Naive thymus-derived CD4-positive, alpha-beta T cell (primary cell): ENCODE measurements around the gene TRPM5. TPM values are rescaled to one million over a fixed set of nuclear protein-coding genes. Genes with fewer than 3 reads are reported as not detected.

ENCODE experiments used
- ATAC-seq: fragments of 150-1000 bp; cut with Tn5 transposase; 2 replicates; pipeline ENCODE4 v1.10.0; 2021; ENCODE audit warnings: mild to moderate bottlenecking, moderate library complexity
- CTCF ChIA-PET: fragments of 350-600 bp; sonication (Branson Sonifier 250); formaldehyde crosslinking; loops from one replicate; lab custom pipeline; 2021; ENCODE audit warnings: antibody characterized with exemption; lab: Charles Lee
- POLR2A ChIA-PET: fragments of 350-600 bp; sonication (Branson Sonifier 250); formaldehyde crosslinking; loops from one replicate; lab custom pipeline; 2021; ENCODE audit warnings: antibody characterized with exemption, inconsistent platforms; lab: Charles Lee
- DNase-seq, 9 donors: peaks; one replicate each; pipeline versions ENCODE4 v3.0.0 to v3.0.0-alpha.2; 2020 to 2022; ENCODE audit warnings: mixed read lengths in 1 of 9
- H3K27ac ChIP-seq: one replicate; pipeline ENCODE4 v1.7.0; 2013; ENCODE audit warnings: mild to moderate bottlenecking, low read depth, low read length, moderate library complexity
- H3K27me3 ChIP-seq, 2 donors: one replicate each; pipeline ENCODE4 v1.7.0; 2013; ENCODE audit warnings: low read length in 2 of 2, mild to moderate bottlenecking in 2 of 2, moderate library complexity in 2 of 2; ENCODE audit not compliant: control insufficient read depth in 2 of 2, insufficient read depth in 2 of 2
- H3K36me3 ChIP-seq, 3 experiments: 1 replicate in 2 of 3; 2 replicates in 1 of 3; pipeline ENCODE4 v1.7.0; 2013; ENCODE audit warnings: low read length in 3 of 3, mild to moderate bottlenecking in 3 of 3, moderate library complexity in 1 of 3; ENCODE audit not compliant: insufficient read depth in 3 of 3, control insufficient read depth in 2 of 3
- H3K4me1 ChIP-seq, 2 donors: one replicate each; pipeline ENCODE4 v1.7.0; 2013; ENCODE audit warnings: low read length in 2 of 2, mild to moderate bottlenecking in 2 of 2, moderate library complexity in 1 of 2; ENCODE audit not compliant: control insufficient read depth in 2 of 2, insufficient read depth in 2 of 2
- H3K4me3 ChIP-seq: 2 replicates; pipeline ENCODE4 v1.7.0; 2013; ENCODE audit warnings: mild to moderate bottlenecking, low read length
- H3K9me3 ChIP-seq, 3 experiments: 1 replicate in 2 of 3; 2 replicates in 1 of 3; pipeline ENCODE4 v1.7.0; 2013; ENCODE audit warnings: low read length in 3 of 3; ENCODE audit not compliant: control insufficient read depth in 2 of 3
- H3K27ac Mint-ChIP-seq, 9 donors: one replicate each; pipeline ENCODE4 v1.8.0; 2020 to 2022; ENCODE audit warnings: mixed read lengths in 9 of 9, mild to moderate bottlenecking in 8 of 9, moderate library complexity in 5 of 9, inconsistent platforms in 2 of 9
- H3K27me3 Mint-ChIP-seq, 5 donors: one replicate each; pipeline ENCODE4 v1.8.0; 2021 to 2022; ENCODE audit warnings: mixed read lengths in 5 of 5, mild to moderate bottlenecking in 1 of 5
- H3K36me3 Mint-ChIP-seq, 5 donors: one replicate each; pipeline ENCODE4 v1.8.0; 2020 to 2022; ENCODE audit warnings: mixed read lengths in 5 of 5, mild to moderate bottlenecking in 3 of 5, inconsistent platforms in 1 of 5
- H3K4me1 Mint-ChIP-seq, 7 donors: one replicate each; pipeline ENCODE4 v1.8.0; 2020 to 2022; ENCODE audit warnings: mixed read lengths in 7 of 7, mild to moderate bottlenecking in 3 of 7, inconsistent platforms in 1 of 7
- H3K4me3 Mint-ChIP-seq, 10 donors: one replicate each; pipeline ENCODE4 v1.8.0; 2020 to 2022; ENCODE audit warnings: mild to moderate bottlenecking in 10 of 10, mixed read lengths in 10 of 10, moderate library complexity in 6 of 10, inconsistent platforms in 2 of 10
- H3K9me3 Mint-ChIP-seq, 11 donors: one replicate each; pipeline ENCODE4 v1.8.0; 2020 to 2022; ENCODE audit warnings: mixed read lengths in 11 of 11, mild to moderate bottlenecking in 4 of 11, inconsistent platforms in 1 of 11, moderate library complexity in 1 of 11
- intact Hi-C, 2 donors: fragments of 100-400 bp; cut with micrococcal nuclease; formaldehyde crosslinking; loops; one replicate each; pipeline ENCODE4 v1.15.1; 2023
- polyA plus RNA-seq, 2 donors: library from polyadenylated mRNA; unstranded; fragments of 300-500 nt; fragmentation: Illumina TruSeq; gene quantifications; one replicate each; pipeline ENCODE4 v1.2.3, GENCODE V29; 2021
- total RNA-seq, 6 experiments: library from RNA in 5 of 6; stranded (reverse) in 5 of 6; gene quantifications; 1 replicate in 5 of 6; 2 replicates in 1 of 6; pipeline ENCODE4 v1.2.3 and lab custom pipeline; 2021 to 2026

The TRPM5 gene
- total and polyA plus RNA-seq, 7 experiments from 2014 or later: 0.05 to 1.1 (median 0.63) TPM; not detected in 1

GRCh38 chr11:2421226-2421994 lies 22.9 kb downstream of the TRPM5 start:
- DNase-seq (no peak), ATAC-seq (no peak)
- Mint-ChIP-seq H3K4me1 (peaks cover 0 to 3% (median 2%) of the 10 kb centered on the region in 7 donors), H3K27ac (no peak overlapping the region), H3K9me3 (no peaks in the 10 kb centered on the region), H3K36me3 (no peaks in the 10 kb centered on the region), H3K27me3 (no peaks in the 10 kb centered on the region), H3K4me3 (no peak overlapping the region)
- no peaks in the 10 kb centered on the region for H3K9me3 ChIP-seq
- no peak overlapping the region for H3K4me3 ChIP-seq
- H3K27me3 ChIP-seq: no peaks in the 10 kb centered on the region
- ChIA-PET POLR2A (interaction anchor here (0.6 to 3.4 kb wide), 3 partner anchors 116 to 177 kb away, joined by 3 to 20 read pairs (median 11); partner anchors contain the start of genes C11orf21 and TSPAN32), CTCF (interaction anchor here (0.6 to 7.2 kb wide), 20 partner anchors 16 to 383 kb away, joined by 3 to 167 read pairs (median 6); partner anchors contain the start of genes C11orf21, TSPAN32 and TSSC4)
- no peak overlapping the region for H3K27ac ChIP-seq
- intact Hi-C loops: no loop called here
- no peaks in the 10 kb centered on the region for H3K36me3 ChIP-seq
- H3K4me1 ChIP-seq: peaks cover 0 to 10% of the 10 kb centered on the region in 2 donors

- intact Hi-C loops: loop anchor here (1.0 kb wide), 6 partner anchors 20 to 254 kb away; partner anchors contain the start of genes TSSC4 (in 2 of the 2) and ASCL2 (in 1 of the 2)
- no peak overlapping the region for H3K4me3 Mint-ChIP-seq
- peaks cover 0 to 3% (median 2%) of the 10 kb centered on the region in 7 donors for H3K4me1 Mint-ChIP-seq
- no peaks in the 10 kb centered on the region for H3K27me3 Mint-ChIP-seq
- no peak overlapping the region for H3K27ac Mint-ChIP-seq
- Histone ChIP-seq H3K27me3 (no peaks in the 10 kb centered on the region), H3K9me3 (no peaks in the 10 kb centered on the region), H3K4me3 (no peak overlapping the region), H3K4me1 (peaks cover 0 to 10% of the 10 kb centered on the region in 2 donors), H3K27ac (no peak overlapping the region), H3K36me3 (no peaks in the 10 kb centered on the region)
- no peaks in the 10 kb centered on the region for H3K36me3 Mint-ChIP-seq
- CTCF ChIA-PET: interaction anchor here (0.6 to 7.2 kb wide), 21 partner anchors 16 to 269 kb away, joined by 3 to 167 read pairs (median 7); partner anchors contain the start of genes C11orf21, TSPAN32 and TSSC4
- peak; percentile 44 to 74 (median 70) for DNase-seq
- POLR2A ChIA-PET: interaction anchor here (0.6 to 3.4 kb wide), 5 partner anchors 20 to 176 kb away, joined by 3 to 20 read pairs (median 4); partner anchors contain the start of genes C11orf21, TSPAN32 and TSSC4
- ATAC-seq: peak; percentile 93
- no peaks in the 10 kb centered on the region for H3K9me3 Mint-ChIP-seq
Observed at GRCh38 chr11:2420502-2421225, 23.6 kb downstream of the TRPM5 start.

GRCh38 chr11:2419638-2420501 lies 24.4 kb downstream of the TRPM5 start:
- no peak overlapping the region for H3K27ac Mint-ChIP-seq
- H3K27me3 Mint-ChIP-seq: no peaks in the 10 kb centered on the region
- POLR2A ChIA-PET: interaction anchor here (0.8 to 3.4 kb wide), 4 partner anchors 19 to 117 kb away, joined by 3 to 20 read pairs (median 8); partner anchors contain the start of genes C11orf21, TSPAN32 and TSSC4
- H3K36me3 Mint-ChIP-seq: no peaks in the 10 kb centered on the region
- no peaks in the 10 kb centered on the region for H3K9me3 ChIP-seq
- peaks cover 0 to 3% (median 2%) of the 10 kb centered on the region in 7 donors for H3K4me1 Mint-ChIP-seq
- DNase-seq (peak in 7 of 9 donors; percentile 40 to 63 (median 47)), ATAC-seq (peak; percentile 42)
- no peak overlapping the region for H3K27ac ChIP-seq
- H3K4me3 ChIP-seq: no peak overlapping the region
- CTCF ChIA-PET: interaction anchor here (0.6 to 7.2 kb wide), 19 partner anchors 17 to 268 kb away, joined by 3 to 167 read pairs (median 9); partner anchors contain the start of genes C11orf21, TSPAN32 and TSSC4
- no peaks in the 10 kb centered on the region for H3K36me3 ChIP-seq
- H3K4me1 ChIP-seq: peaks cover 0 to 10% of the 10 kb centered on the region in 2 donors
- H3K4me3 Mint-ChIP-seq: no peak overlapping the region
- H3K27me3 ChIP-seq: no peaks in the 10 kb centered on the region
- no peaks in the 10 kb centered on the region for H3K9me3 Mint-ChIP-seq
- intact Hi-C loops: loop anchor here (1.0 kb wide), 6 partner anchors 20 to 254 kb away; partner anchors contain the start of genes TSSC4 (in 2 of the 2) and ASCL2 (in 1 of the 2)

- H3K36me3 ChIP-seq: no peaks in the 10 kb centered on the region
- Mint-ChIP-seq H3K4me3 (peak overlapping the region in 1 of 10 donors; percentile 14), H3K27ac (peak overlapping the region in 1 of 9 donors; percentile 9), H3K36me3 (no peaks in the 10 kb centered on the region), H3K27me3 (no peaks in the 10 kb centered on the region), H3K4me1 (peaks cover 0 to 3% (median 2%) of the 10 kb centered on the region in 7 donors), H3K9me3 (no peaks in the 10 kb centered on the region)
- intact Hi-C loops: no loop called here
- H3K4me3 ChIP-seq: no peak overlapping the region
- no peaks in the 10 kb centered on the region for H3K9me3 ChIP-seq
- H3K27me3 ChIP-seq: no peaks in the 10 kb centered on the region
- ChIA-PET POLR2A (interaction anchor here (1.1 to 3.4 kb wide), 2 partner anchors 112 to 116 kb away, joined by 3 to 20 read pairs; partner anchors contain the start of genes C11orf21 and TSPAN32), CTCF (interaction anchor here (0.9 to 7.2 kb wide), 8 partner anchors 19 to 255 kb away, joined by 4 to 167 read pairs (median 14); partner anchors contain the start of genes C11orf21, TSPAN32 and TSSC4)
- ATAC-seq: no peak
- DNase-seq: no peak
- H3K27ac ChIP-seq: no peak overlapping the region
- peaks cover 0 to 10% of the 10 kb centered on the region in 2 donors for H3K4me1 ChIP-seq
Observed at GRCh38 chr11:2418693-2419360, 25.5 kb downstream of the TRPM5 start.

GRCh38 chr11:2417856-2418692 lies 26.2 kb downstream of the TRPM5 start:
- Mint-ChIP-seq H3K27ac (no peak overlapping the region), H3K9me3 (no peaks in the 10 kb centered on the region), H3K4me1 (peaks cover 0 to 3% (median 2%) of the 10 kb centered on the region in 7 donors), H3K4me3 (no peak overlapping the region), H3K27me3 (no peaks in the 10 kb centered on the region), H3K36me3 (no peaks in the 10 kb centered on the region)
- H3K9me3 ChIP-seq: no peaks in the 10 kb centered on the region
- DNase-seq (no peak), ATAC-seq (no peak)
- intact Hi-C loops: no loop called here
- no peaks in the 10 kb centered on the region for H3K36me3 ChIP-seq
- H3K27me3 ChIP-seq: no peaks in the 10 kb centered on the region
- POLR2A ChIA-PET: interaction anchor here (0.8 to 3.4 kb wide), 3 partner anchors 111 to 116 kb away, joined by 3 to 20 read pairs (median 3); partner anchors contain the start of genes C11orf21 and TSPAN32
- no peak overlapping the region for H3K27ac ChIP-seq
- peaks cover 0 to 10% of the 10 kb centered on the region in 2 donors for H3K4me1 ChIP-seq
- CTCF ChIA-PET: interaction anchor here (0.7 to 7.2 kb wide), 4 partner anchors 114 to 812 kb away, joined by 3 to 167 read pairs (median 22); partner anchors contain the start of genes C11orf21 and TSPAN32
- H3K4me3 ChIP-seq: no peak overlapping the region
